Adrenal gland (tissue), 5 donors: ENCODE results near the gene FOXC2.

Source experiments
- POLR2A ChIP-seq, 2 donors: fragments of 450-650 bp; IDR thresholded peaks; one replicate each; pipeline ENCODE4 v1.6.1; 2017; ENCODE audit warnings: antibody characterized with exemption in 2 of 2, mild to moderate bottlenecking in 2 of 2, moderate library complexity in 1 of 2
- TF ChIP-seq, protein P1 (sequence below), 6 experiments: fragments of 450-650 bp in 4 of 6; fragments of 200-600 bp in 2 of 6; sonication (generic) in 1 of 6; IDR thresholded peaks; 1 replicate in 5 of 6; 2 replicates in 1 of 6; pipeline versions ENCODE4 v1.5.1 to v1.8.0; 2016 to 2021; ENCODE audit warnings: antibody characterized with exemption in 6 of 6, mild to moderate bottlenecking in 2 of 6, moderate library complexity in 1 of 6
- donor health status: DM: no; HTN: no; CAD: no.

DNA sequence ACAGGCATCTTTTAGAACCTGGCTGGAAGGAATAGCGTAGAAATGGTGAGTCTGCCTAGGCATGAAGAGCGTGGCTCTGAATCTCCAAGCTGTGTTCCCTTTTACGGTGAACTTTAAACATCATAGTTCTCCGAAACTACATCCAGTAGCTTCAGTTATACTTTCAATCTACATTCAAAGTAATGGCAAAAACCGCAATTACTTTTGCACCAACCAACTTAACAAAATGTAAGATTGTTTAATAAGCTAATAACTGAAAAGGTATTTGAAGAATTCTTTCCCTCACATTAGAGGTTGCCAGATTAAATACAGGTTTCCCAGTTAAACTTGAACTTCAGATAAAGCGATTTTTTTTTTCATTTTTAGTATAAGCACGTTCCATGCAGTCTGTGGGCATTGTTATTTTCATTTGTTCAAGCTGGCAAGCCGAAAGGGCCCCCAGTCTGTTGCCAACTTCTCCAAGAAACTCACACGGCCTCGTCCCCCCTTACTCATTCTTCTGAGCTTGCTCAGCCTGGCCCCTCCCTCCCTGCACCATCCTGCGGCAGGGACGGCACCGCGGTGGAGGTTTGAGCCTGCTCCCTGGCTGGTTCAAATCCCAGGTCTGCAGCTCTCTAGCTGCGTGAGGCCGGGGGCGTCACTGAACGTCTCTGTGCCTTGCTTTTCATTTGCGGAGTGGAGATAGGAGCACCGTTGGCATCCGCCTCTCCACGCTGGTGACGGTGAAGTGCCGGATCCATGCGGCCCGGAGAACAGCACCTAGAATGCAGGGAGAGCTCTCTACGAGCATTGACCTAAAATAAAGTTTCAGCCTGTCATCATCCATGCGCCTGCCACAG, 8.1 kb upstream of the FOXC2 start:
- TF ChIP-seq, protein P1, sequence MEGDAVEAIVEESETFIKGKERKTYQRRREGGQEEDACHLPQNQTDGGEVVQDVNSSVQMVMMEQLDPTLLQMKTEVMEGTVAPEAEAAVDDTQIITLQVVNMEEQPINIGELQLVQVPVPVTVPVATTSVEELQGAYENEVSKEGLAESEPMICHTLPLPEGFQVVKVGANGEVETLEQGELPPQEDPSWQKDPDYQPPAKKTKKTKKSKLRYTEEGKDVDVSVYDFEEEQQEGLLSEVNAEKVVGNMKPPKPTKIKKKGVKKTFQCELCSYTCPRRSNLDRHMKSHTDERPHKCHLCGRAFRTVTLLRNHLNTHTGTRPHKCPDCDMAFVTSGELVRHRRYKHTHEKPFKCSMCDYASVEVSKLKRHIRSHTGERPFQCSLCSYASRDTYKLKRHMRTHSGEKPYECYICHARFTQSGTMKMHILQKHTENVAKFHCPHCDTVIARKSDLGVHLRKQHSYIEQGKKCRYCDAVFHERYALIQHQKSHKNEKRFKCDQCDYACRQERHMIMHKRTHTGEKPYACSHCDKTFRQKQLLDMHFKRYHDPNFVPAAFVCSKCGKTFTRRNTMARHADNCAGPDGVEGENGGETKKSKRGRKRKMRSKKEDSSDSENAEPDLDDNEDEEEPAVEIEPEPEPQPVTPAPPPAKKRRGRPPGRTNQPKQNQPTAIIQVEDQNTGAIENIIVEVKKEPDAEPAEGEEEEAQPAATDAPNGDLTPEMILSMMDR (IDR thresholded peaks at IDR 0.05), result no peak
- no peak for TF ChIP-seq POLR2A (IDR thresholded peaks at IDR 0.05)
